ENCODE results near the gene IPO8.

DNA sequence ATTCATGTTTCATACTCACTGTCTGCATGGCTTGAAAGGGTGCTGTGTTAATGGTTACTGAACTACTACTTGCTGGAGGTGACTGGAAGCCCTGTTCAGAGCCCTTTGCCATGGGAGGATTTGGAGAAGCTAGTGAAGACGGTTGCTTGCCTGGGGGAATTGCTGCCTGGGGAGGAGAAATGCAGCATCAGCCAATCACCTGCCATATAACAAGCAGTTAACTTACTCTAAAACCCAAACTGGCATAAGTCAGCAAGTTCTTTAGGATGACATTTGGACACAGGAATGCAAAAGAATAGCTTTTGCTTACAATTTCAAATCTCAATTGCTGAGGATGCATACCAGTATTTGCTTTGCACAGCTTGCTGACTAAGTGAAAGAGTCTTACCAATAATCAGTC is 23.4 kb upstream of the IPO8 start:
- TF ChIP-seq, protein P1, sequence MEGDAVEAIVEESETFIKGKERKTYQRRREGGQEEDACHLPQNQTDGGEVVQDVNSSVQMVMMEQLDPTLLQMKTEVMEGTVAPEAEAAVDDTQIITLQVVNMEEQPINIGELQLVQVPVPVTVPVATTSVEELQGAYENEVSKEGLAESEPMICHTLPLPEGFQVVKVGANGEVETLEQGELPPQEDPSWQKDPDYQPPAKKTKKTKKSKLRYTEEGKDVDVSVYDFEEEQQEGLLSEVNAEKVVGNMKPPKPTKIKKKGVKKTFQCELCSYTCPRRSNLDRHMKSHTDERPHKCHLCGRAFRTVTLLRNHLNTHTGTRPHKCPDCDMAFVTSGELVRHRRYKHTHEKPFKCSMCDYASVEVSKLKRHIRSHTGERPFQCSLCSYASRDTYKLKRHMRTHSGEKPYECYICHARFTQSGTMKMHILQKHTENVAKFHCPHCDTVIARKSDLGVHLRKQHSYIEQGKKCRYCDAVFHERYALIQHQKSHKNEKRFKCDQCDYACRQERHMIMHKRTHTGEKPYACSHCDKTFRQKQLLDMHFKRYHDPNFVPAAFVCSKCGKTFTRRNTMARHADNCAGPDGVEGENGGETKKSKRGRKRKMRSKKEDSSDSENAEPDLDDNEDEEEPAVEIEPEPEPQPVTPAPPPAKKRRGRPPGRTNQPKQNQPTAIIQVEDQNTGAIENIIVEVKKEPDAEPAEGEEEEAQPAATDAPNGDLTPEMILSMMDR (conservative IDR thresholded peaks at IDR 0.05; ENCODE audit: low read length), result no peak
- no peak for TF ChIP-seq EZH2phosphoT487 (IDR thresholded peaks at IDR 0.05; ENCODE audit: borderline replicate concordance)
